Lung (tissue), 12 donors: ENCODE measurements around the gene OR2V1. TPM values are rescaled to one million over a fixed set of nuclear protein-coding genes. Genes with fewer than 3 reads are reported as not detected.
"Not testable (repeated sequence)": the region's sequence is repeated elsewhere in the genome, so short reads cannot be mapped to it uniquely, and the experiment has no call there.

Source experiments
- ATAC-seq: fragments of 200-7000 bp; cut with Tn5 transposase; one replicate; pipeline ENCODE4 v1.9.1; 2020; ENCODE audit warnings: moderate number of reproducible peaks; ENCODE audit not compliant: insufficient read depth, low FRiP score
- DNase-seq, 3 donors: peaks; one replicate each; pipeline ENCODE4 v3.0.0-alpha.2; 2013 to 2017
- H3K27ac ChIP-seq, 2 donors: one replicate each; pipeline ENCODE4 v1.5.1; 2013; ENCODE audit warnings: mild to moderate bottlenecking in 2 of 2, moderate library complexity in 2 of 2, control low read depth in 1 of 2, inconsistent platforms in 1 of 2, low read depth in 1 of 2, low read length in 1 of 2
- H3K27me3 ChIP-seq, 3 donors: one replicate each; pipeline ENCODE4 v1.5.1; 2013; ENCODE audit warnings: low read length in 2 of 3; ENCODE audit not compliant: control insufficient read depth in 3 of 3, insufficient read depth in 3 of 3
- H3K36me3 ChIP-seq, 4 donors: one replicate each; pipeline ENCODE4 v1.5.1; 2013; ENCODE audit warnings: low read length in 4 of 4, mild to moderate bottlenecking in 1 of 4, moderate library complexity in 1 of 4; ENCODE audit not compliant: control insufficient read depth in 4 of 4, insufficient read depth in 4 of 4
- H3K4me1 ChIP-seq, 5 donors: one replicate each; pipeline ENCODE4 v1.5.1; 2013; ENCODE audit warnings: low read length in 5 of 5, mild to moderate bottlenecking in 2 of 5, moderate library complexity in 1 of 5; ENCODE audit not compliant: control insufficient read depth in 5 of 5, insufficient read depth in 5 of 5
- H3K4me3 ChIP-seq: one replicate; pipeline ENCODE4 v1.5.1; 2013; ENCODE audit warnings: mild to moderate bottlenecking, control low read depth, moderate library complexity
- H3K9ac ChIP-seq, 2 donors: one replicate each; pipeline ENCODE4 v1.5.1; 2013; ENCODE audit warnings: low read length in 2 of 2, control low read depth in 1 of 2; ENCODE audit not compliant: insufficient read depth in 1 of 2
- H3K9me3 ChIP-seq, 4 donors: one replicate each; pipeline ENCODE4 v1.5.1; 2013; ENCODE audit warnings: low read length in 3 of 4, mild to moderate bottlenecking in 1 of 4, moderate library complexity in 1 of 4; ENCODE audit not compliant: control insufficient read depth in 4 of 4, insufficient read depth in 3 of 4
- CTCF ChIP-seq: IDR thresholded peaks from 2 replicates; pipeline ENCODE4 v1.5.1; 2012; ENCODE audit warnings: mild to moderate bottlenecking; ENCODE audit errors: control extremely low read depth, extremely low read depth
- WGBS, 2 donors: extraction: QIAGEN DNeasy Blood & Tissue Kit; methylation state at CpG; one replicate each; pipeline ENCODE4 v1.1.7; 2013; 5-methylcytosine and 5-hydroxymethylcytosine counted together
- polyA plus RNA-seq, 2 donors: library from polyadenylated mRNA; stranded (reverse); fragments of 200-250 nt; gene quantifications; one replicate each; pipeline ENCODE4 v1.2.1, GENCODE V29; 2013
- total RNA-seq, 2 donors: library from RNA; depleted of rRNA in 1 of 2; stranded (reverse); fragments of >200 nt in 1 of 2; gene quantifications; one replicate each; pipeline ENCODE4 v1.2.1, GENCODE V29; 2014 to 2021
- donor health status: control.
- donor health status: control.
- donor health status: Bipolar disorder and iron deficiency.
- donor health status: healthy.
- donor health status: DM: yes; HTN: yes; CAD: no.

Gene OR2V1
- total and polyA plus RNA-seq, 4 donors, result not detected

GRCh38 chr5:181170996-181171395, 40.0 kb upstream of the OR2V1 start:
- Histone ChIP-seq H3K27me3 (peaks cover 0 to 87% (median 81%) of the 10 kb centered on the region in 3 donors), H3K36me3 (no peaks in the 10 kb centered on the region), H3K4me3 (no peak overlapping the region), H3K4me1 (peaks cover 0 to 8% (median 7%) of the 10 kb centered on the region in 5 donors), H3K9me3 (peaks cover 0 to 3% (median 0%) of the 10 kb centered on the region in 4 donors), H3K9ac (no peak overlapping the region), H3K27ac (no peak overlapping the region)
- TF ChIP-seq CTCF, result no peak
- DNase-seq (no peak), ATAC-seq (no peak)
- WGBS, 2 donors, result 63 to 64% methylated on average over 6 of the region's 6 CpGs

GRCh38 chr5:181170237-181170825, 39.4 kb upstream of the OR2V1 start:
- no peak for DNase-seq
- ATAC-seq, result no peak
- TF ChIP-seq CTCF, result no peak
- Histone ChIP-seq H3K9me3 (peaks cover 0 to 3% (median 0%) of the 10 kb centered on the region in 4 donors), H3K36me3 (no peaks in the 10 kb centered on the region), H3K4me1 (peaks cover 0 to 8% (median 7%) of the 10 kb centered on the region in 5 donors), H3K27ac (no peak overlapping the region), H3K9ac (no peak overlapping the region), H3K27me3 (peaks cover 0 to 89% (median 85%) of the 10 kb centered on the region in 3 donors), H3K4me3 (no peak overlapping the region)
- 21 to 28% methylated on average over 33 of the region's 33 CpGs for WGBS, 2 donors

GRCh38 chr5:181169459-181170236, 38.7 kb upstream of the OR2V1 start:
- H3K9me3 ChIP-seq, H3K36me3 ChIP-seq: not testable (repeated sequence)
- peaks cover 0 to 91% (median 85%) of the 10 kb centered on the region in 3 donors for H3K27me3 ChIP-seq

GRCh38 chr5:181168595-181169118, 37.7 kb upstream of the OR2V1 start:
- no peak for DNase-seq
- Histone ChIP-seq H3K4me3 (no peak overlapping the region), H3K9ac (no peak overlapping the region), H3K36me3 (no peaks in the 10 kb centered on the region), H3K4me1 (peaks cover 0 to 8% (median 6%) of the 10 kb centered on the region in 5 donors), H3K9me3 (no peaks in the 10 kb centered on the region), H3K27ac (no peak overlapping the region), H3K27me3 (peaks cover 0 to 88% (median 78%) of the 10 kb centered on the region in 3 donors)
- no peak for ATAC-seq
- WGBS, 2 donors, result 27 to 35% methylated on average over 14 of the region's 14 CpGs
- no peak for TF ChIP-seq CTCF

More at GRCh38 chr5:181169459-181170236, 38.7 kb upstream of the OR2V1 start:
- not testable (repeated sequence) for H3K9ac ChIP-seq, H3K4me3 ChIP-seq, H3K27ac ChIP-seq, H3K4me1 ChIP-seq
- 8 to 11% methylated on average over 47 to 50 of the region's 50 CpGs for WGBS, 2 donors
- DNase-seq, result peak; percentile 57 to 63 (median 61)
- ATAC-seq, result peak; percentile 39
